GM19438 (cell line): Measurements from ENCODE around the gene TIMM22.

Source experiments
- ATAC-seq: cut with Tn5 transposase; IDR thresholded peaks from one replicate; pipeline ENCODE4 v1.9.1; 2021; ENCODE audit warnings: low read depth; ENCODE audit not compliant: unreplicated experiment

The TIMM22 gene

DNA sequence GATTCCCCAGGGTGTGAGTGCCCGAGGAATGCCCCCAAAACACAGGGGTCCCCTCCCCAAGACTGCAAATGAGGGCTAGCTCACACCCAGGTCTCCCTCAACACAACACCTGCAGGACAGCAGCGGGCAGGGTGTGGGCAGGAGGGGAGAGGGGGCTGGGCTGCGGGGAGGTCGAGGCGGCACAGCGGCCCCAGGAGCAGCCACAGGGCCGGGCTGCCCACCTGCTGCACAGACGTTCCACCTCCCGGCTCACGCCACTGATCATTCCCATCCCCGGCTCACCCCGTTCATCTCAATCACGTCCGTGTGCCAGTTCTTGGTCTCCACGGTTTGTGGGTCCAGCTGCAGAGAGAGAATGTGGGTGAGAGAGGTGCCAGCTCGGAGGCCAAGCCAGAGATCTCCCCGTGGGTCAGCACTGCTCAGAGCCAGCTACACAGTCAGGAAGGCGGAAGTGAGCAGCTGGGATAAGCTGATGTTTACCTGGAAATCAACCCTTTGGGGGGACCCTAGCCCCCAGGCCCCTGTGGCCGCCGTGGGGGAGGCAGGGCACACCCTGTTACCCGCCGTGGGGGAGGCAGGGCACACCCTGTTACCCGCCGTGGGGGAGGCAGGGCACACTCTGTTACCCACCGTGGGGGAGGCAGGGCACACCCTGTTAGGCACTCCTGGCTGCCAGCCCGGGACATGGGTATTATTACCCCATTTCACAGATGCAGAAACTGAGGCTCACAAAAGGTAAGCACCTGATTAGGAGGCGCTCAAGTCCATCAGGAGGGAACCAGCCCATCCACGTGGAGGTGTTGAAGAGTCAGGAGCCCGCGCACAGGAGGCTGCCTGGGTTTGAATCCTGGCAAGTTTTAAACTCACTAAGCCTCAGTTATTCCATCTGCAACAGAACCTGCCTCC, 16.1 kb downstream of the TIMM22 start:
- ATAC-seq, result no peak

GRCh38 chr17:1013729-1014090, 16.8 kb downstream of the TIMM22 start:
- ATAC-seq, result no peak

DNA sequence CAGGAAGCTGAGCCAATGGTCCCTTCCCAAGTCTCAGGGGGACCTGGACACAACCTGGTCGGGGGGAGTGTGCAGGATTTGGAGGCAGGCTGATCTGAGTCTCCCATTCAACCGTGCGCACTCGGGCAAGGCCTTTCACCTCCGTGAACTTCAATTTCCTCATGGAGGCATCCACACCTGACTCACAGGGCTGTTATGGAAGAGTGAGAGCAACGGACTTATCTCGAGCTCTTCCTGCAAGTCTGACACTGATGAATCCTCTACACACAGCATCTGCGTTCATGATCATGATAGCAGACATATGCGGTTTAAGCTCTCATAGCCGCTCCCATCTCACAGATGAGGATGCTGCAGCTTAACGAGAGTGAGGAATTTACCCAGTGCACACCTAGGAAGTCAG, 21.6 kb downstream of the TIMM22 start:
- ATAC-seq, result no peak

- no peak for ATAC-seq
Observed at GRCh38 chr17:1019451-1019850, 22.5 kb downstream of the TIMM22 start.

DNA sequence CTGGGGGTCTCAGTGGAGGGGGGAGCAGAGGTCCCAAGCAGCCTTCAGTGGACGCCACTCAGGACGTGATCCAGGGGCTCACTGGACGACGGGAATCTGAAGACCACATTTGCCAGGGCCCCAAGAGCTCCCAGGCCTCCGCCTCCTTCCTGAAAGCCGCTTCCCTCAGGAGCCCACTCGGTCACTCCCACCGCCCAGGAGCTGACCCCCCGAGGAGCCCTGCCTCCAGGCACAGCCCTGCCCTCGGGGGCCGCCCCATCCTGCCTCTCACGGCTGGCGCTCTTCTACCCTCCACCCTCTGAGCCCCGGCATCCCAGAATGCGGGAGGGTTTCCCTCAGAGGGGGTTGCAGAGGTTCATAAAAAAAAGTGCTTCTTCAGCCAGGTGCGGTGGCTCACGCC, 24.2 kb downstream of the TIMM22 start:
- ATAC-seq, result no peak

DNA sequence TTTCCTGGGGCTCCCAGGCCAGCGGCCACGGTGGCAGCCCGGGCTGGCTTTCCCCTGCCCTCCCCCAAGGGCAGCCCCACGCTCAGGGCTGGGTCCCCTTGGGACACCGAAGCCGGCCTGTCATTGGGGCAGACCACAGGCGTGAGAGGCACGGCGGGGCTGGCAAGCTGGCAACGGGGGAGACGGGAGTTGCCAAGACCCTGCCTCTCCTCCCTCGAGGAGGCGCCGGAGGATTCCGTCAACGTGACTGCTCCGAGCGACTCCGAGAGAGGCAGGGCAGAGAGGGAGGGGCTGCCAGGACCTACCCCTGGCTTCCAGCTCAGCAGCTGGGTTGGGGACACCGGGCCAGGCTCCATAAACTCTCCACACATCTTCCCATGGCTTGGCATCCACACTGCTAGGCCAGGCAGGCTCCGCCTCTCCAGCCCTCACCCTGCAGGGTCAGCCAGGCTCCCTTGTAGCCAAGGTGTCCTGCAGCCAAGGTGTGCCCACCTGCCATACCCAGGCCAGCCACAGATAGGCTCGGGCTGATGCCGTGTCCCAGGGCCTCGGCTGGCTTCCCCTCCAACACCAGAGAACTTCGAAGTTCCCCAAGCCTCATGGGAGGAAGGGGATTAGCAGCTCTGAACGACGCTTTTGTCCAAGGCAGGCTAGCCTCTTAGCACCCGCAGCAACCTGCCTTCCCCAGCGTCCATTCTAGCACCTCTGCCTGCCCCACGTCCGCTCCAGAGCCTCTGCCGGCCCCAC, 25.5 kb downstream of the TIMM22 start:
- ATAC-seq, result no peak

- ATAC-seq, result no peak
Observed at GRCh38 chr17:1024076-1024475, 27.1 kb downstream of the TIMM22 start.

DNA sequence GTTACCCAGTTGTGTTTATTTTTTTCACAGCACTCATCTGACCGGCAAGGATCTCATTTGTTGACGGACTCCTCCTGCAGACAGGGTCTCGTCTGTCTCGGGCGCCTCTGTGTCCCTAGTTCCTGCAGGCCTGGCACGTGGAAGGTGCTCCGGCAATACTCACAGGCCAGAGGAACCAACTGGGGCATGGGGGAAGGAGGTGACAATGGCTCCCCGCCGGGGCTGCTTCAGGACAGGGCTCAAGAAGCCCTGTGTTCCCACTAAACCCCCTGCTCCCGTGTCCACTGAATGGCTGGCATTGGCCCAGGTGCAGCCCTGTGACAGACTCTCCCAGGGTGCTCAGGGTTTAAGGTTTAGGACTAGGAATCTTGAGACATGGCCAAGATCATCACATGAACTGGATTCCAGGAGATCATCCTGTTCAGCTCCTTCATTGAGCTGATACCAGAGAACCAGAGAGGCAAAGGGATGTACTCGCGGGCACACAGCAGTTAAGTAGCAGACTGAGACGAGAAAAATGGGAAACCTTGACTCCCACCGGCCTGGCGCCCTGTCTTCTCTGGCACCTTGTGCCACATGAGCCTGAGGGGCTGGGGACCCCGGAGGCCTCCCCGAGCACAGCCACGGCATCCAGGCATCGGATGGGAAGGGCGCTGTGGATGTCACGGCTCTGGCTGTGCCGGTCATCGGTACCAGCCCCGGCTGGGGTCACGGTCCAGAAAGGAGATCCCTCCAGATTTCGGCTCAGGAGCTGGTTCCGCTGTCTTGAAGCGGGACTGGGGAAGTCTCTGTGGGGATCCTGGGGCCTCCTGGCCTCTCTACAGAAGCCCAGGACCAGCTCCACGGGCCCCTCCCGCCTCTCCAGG, 29.0 kb downstream of the TIMM22 start:
- no peak for ATAC-seq

- no peak for ATAC-seq
Observed at GRCh38 chr17:1026599-1026975, 29.7 kb downstream of the TIMM22 start.

DNA sequence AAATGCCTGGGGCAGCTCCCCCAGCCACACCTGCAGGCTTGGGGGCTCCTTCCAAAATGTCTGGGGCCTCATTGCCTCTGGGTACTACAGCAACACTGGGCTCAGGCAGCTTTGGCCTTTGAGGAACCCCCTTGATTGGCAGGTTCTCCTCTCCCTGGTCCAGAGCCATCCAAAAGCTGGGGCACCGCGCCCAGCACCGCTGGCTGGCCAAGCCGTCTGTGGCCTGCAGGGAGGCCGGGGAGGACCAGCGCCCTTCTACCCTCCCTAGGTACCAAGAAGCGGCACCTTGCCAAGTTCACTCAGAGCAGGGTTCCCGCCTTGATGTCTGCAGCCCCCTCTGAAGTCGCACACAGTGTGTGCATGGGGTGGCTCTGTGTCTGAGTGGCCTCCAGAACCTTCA, 30.1 kb downstream of the TIMM22 start:
- no peak for ATAC-seq

DNA sequence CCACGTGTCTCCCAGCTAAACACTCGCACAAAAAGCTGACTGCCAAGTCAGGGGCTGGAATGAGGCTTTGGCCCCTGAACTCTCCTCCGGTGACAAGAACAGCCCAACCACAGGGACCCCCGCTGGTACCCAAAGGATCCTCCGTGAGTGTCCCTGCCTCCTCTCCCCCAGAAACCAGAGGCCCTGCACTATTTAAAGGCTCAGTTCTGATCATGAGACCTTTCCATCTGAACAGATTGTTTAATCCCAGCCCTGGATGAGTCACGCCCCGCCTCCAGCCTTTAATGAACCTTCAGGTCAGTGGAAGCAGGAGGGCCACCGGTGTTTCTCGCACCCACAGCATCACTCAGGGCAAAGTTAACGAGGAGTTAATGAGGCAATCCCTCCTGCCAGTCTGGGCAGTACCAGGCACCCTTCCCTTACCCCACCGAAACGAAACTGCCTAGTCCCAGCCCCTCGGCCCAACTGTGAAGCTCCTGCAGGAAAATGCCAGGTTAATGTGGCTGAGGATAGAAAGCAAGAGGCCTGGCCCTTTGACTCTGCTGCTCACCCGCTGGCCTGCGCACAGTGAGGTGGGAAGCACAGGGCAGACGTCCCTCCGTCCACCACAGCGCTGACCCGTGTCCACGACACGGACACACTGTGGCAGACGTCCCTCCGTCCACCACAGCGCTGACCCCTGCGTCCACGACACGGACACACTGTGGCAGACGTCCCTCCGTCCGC, 32.4 kb downstream of the TIMM22 start:
- no peak for ATAC-seq

DNA sequence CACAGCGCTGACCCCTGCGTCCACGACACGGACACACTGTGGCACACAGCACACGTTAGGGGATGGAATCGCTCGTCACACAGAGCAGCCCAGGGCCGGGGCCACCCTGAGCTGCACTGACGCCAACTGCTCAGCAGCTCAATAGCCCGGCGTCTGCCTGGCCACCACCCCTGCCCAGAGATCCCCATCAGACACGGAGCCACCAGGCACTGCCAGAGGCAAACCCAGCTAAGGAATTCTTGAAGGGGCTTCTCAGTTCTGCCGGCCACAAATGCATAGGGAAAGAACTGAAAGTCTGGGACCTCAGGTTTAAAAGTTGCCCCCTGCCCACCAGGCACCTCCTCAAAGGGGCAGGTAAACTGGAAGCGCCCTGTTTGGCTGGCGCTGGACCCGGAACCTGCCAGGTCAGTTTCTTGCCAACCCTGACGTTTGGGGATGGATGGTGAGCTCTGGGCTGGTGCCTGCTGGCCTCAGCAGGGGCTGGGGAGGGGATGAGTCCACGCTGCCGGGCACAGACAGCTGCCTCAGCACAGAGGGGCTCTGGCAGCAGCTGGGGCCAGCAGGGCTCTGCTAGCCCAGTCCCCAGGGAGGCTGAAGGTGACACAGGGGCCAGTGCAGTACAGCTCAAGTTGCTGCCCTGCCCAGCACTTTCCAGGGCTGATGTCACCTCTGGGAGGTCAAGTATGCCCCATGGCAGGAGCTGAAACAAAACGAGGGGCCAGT, 33.2 kb downstream of the TIMM22 start:
- no peak for ATAC-seq

- no peak for ATAC-seq
Observed at GRCh38 chr17:1030684-1031532, 34.0 kb downstream of the TIMM22 start.

DNA sequence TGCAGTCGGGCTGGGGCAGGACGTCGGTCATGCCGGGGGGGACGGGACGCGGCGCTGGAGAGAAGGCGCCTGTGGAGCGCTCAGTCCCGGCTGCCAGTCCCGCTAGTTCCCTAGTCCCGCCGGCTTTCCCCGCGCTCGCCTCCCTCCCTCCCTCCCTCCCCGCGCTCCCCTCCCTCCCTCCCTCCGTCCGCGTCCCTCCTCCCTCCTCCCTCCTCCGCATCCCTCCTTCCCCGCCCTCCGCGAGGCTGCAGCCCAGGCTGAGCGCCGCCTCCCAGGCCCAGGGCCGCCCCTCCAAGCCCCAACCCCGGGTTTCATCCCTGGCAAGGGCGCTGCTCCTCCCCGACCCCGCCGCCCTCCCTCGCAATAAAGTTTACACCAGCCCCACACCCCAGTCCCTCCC, 34.8 kb downstream of the TIMM22 start:
- ATAC-seq, result no peak

- ATAC-seq, result no peak
Observed at GRCh38 chr17:1032391-1032790, 35.5 kb downstream of the TIMM22 start.

GRCh38 chr17:1033503-1033902, 36.6 kb downstream of the TIMM22 start:
- ATAC-seq, result no peak

- no peak for ATAC-seq
Observed at GRCh38 chr17:1034652-1035210, 37.8 kb downstream of the TIMM22 start.

GRCh38 chr17:1035546-1036170, 38.7 kb downstream of the TIMM22 start:
- no peak for ATAC-seq
